NCI-H2171 treated with DMSO at 0.1 percent for 48 hours (cell line): ENCODE measurements around the gene GPR89A.
"Not testable (repeated sequence)": the region's sequence is repeated elsewhere in the genome, so short reads cannot be mapped to it uniquely, and the experiment has no call there.

ENCODE experiments used
- DNase-seq: peaks from one replicate; lab custom pipeline; 2025; lab: John Stamatoyannopoulos, UW

Gene GPR89A

GRCh38 chr1:145607833-145608733, at the start of gene GPR89A:
TSS of gene GPR89A (plus strand) at chr1:145607988. CDS start at chr1:145608134, 146 bp downstream.
- DNase-seq = peak; percentile 87

- DNase-seq = not testable (repeated sequence)
These were observed 21.0 kb upstream of the GPR89A start for GRCh38 chr1:145586820-145587219.

- DNase-seq = not testable (repeated sequence)
These were observed 17.0 kb upstream of the GPR89A start for GRCh38 chr1:145590806-145591205.

- not testable (repeated sequence) for DNase-seq
These were observed 15.4 kb upstream of the GPR89A start for GRCh38 chr1:145592347-145592746.

- DNase-seq = not testable (repeated sequence)
These were observed 12.4 kb upstream of the GPR89A start for GRCh38 chr1:145595421-145595820.

GRCh38 chr1:145596236-145596635, 11.6 kb upstream of the GPR89A start:
- not testable (repeated sequence) for DNase-seq

- not testable (repeated sequence) for DNase-seq
These were observed 8.4 kb upstream of the GPR89A start for GRCh38 chr1:145599426-145599825.

GRCh38 chr1:145601593-145601992, 6.2 kb upstream of the GPR89A start:
- no peak for DNase-seq

- DNase-seq = not testable (repeated sequence)
These were observed 948 bp upstream of the GPR89A start for GRCh38 chr1:145606840-145607239.

- DNase-seq = not testable (repeated sequence)
These were observed 499 bp upstream of the GPR89A start for GRCh38 chr1:145607289-145607688.

GRCh38 chr1:145610744-145611143, 3.0 kb downstream of the GPR89A start:
- not testable (repeated sequence) for DNase-seq

- not testable (repeated sequence) for DNase-seq
These were observed 12.3 kb downstream of the GPR89A start for GRCh38 chr1:145620073-145620472.

GRCh38 chr1:145622177-145622576, 14.4 kb downstream of the GPR89A start:
- not testable (repeated sequence) for DNase-seq

GRCh38 chr1:145636237-145636636, 28.4 kb downstream of the GPR89A start:
- not testable (repeated sequence) for DNase-seq

GRCh38 chr1:145641886-145642285, 34.1 kb downstream of the GPR89A start:
- DNase-seq = not testable (repeated sequence)

GRCh38 chr1:145643990-145644389, 36.2 kb downstream of the GPR89A start:
- not testable (repeated sequence) for DNase-seq

GRCh38 chr1:145656245-145656943, 48.6 kb downstream of the GPR89A start:
- not testable (repeated sequence) for DNase-seq

- not testable (repeated sequence) for DNase-seq
These were observed 54.7 kb downstream of the GPR89A start for GRCh38 chr1:145662502-145662901.

GRCh38 chr1:145665015-145665414, 57.2 kb downstream of the GPR89A start:
- not testable (repeated sequence) for DNase-seq

GRCh38 chr1:145670995-145671745, 63.4 kb downstream of the GPR89A start:
- not testable (repeated sequence) for DNase-seq

- DNase-seq = not testable (repeated sequence)
These were observed 65.4 kb downstream of the GPR89A start for GRCh38 chr1:145673217-145673616.

GRCh38 chr1:145684858-145685257, 77.1 kb downstream of the GPR89A start:
- not testable (repeated sequence) for DNase-seq
